ENCODE measurements around the gene ADAM12. TPM values are rescaled to one million over a fixed set of nuclear protein-coding genes. Genes with fewer than 3 reads are reported as not detected.

The ADAM12 gene
- total RNA-seq, 1 donor from 2014 or later = 8.0 TPM

- H3K27ac Mint-ChIP-seq = no peak overlapping the region
- H3K27me3 ChIP-seq = no peaks in the 10 kb centered on the region
- H3K4me3 ChIP-seq = no peak overlapping the region
- peaks cover 3% of the 10 kb centered on the region for H3K27me3 Mint-ChIP-seq (ENCODE audit: insufficient read depth, low read depth)
- no peak overlapping the region for H3K4me2 ChIP-seq
- no peak overlapping the region for H3K4me3 Mint-ChIP-seq
- H3K4me1 ChIP-seq = peaks cover 25% of the 10 kb centered on the region
- H2AFZ ChIP-seq (replicated peaks) = no peak overlapping the region
- H3K4me1 Mint-ChIP-seq = peaks cover 15% of the 10 kb centered on the region
- H3K9me3 ChIP-seq (ENCODE audit: low read depth) = no peaks in the 10 kb centered on the region
- no peak for TF ChIP-seq EZH2 (IDR thresholded peaks at IDR 0.05)
- TF ChIP-seq EZH2phosphoT487 (IDR thresholded peaks at IDR 0.05) = no peak
- TF ChIP-seq CTCF (IDR thresholded peaks at IDR 0.05) = no peak
- DNase-seq (ENCODE audit: low spot score) = no peak
- H3K9ac ChIP-seq = no peak overlapping the region
- H4K20me1 ChIP-seq (ENCODE audit: low read depth) = no peaks in the 10 kb centered on the region
- no peaks in the 10 kb centered on the region for H3K9me3 Mint-ChIP-seq
- H3K36me3 ChIP-seq = no peaks in the 10 kb centered on the region
- no peaks in the 10 kb centered on the region for H3K79me2 ChIP-seq (ENCODE audit: low read depth)
- H3F3A ChIP-seq (ENCODE audit: low read depth) = peaks cover 2% of the 10 kb centered on the region
- no peaks in the 10 kb centered on the region for H3K36me3 Mint-ChIP-seq
- no peak overlapping the region for H3K27ac ChIP-seq
Observed at GRCh38 chr10:126230587-126230986, 157.7 kb downstream of the ADAM12 start.

DNA sequence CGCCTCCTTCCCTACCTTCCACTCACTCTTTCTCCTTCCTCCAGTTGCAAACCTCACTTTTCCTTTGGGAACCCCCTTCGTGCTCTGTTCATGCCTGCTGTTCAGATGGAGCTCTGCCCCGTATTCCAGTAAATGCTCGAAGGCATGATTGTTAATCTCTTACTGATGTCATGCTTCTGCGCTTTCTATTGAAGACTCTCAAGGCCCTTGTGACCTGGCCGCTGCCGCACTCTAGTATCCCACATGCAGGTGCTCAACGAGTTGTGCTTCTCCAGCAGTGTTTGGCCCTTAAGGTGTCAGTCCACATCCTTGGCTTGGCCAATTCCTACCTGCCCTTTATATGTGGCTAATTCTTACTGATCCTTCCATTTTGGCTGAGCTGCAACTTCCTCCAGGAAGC, 158.6 kb downstream of the ADAM12 start:
- peaks cover 3% of the 10 kb centered on the region for H3K27me3 Mint-ChIP-seq (ENCODE audit: insufficient read depth, low read depth)
- peaks cover 10% of the 10 kb centered on the region for H3F3A ChIP-seq (ENCODE audit: low read depth)
- H3K27ac ChIP-seq = no peak overlapping the region
- H4K20me1 ChIP-seq (ENCODE audit: low read depth) = no peaks in the 10 kb centered on the region
- DNase-seq (ENCODE audit: low spot score) = no peak
- H3K36me3 Mint-ChIP-seq = no peaks in the 10 kb centered on the region
- H3K9me3 ChIP-seq (ENCODE audit: low read depth) = no peaks in the 10 kb centered on the region
- H3K4me1 ChIP-seq = peaks cover 29% of the 10 kb centered on the region
- no peak overlapping the region for H2AFZ ChIP-seq (replicated peaks)
- H3K4me3 Mint-ChIP-seq = no peak overlapping the region
- no peaks in the 10 kb centered on the region for H3K27me3 ChIP-seq
- H3K27ac Mint-ChIP-seq = no peak overlapping the region
- no peak overlapping the region for H3K4me2 ChIP-seq
- no peak overlapping the region for H3K4me3 ChIP-seq
- no peaks in the 10 kb centered on the region for H3K36me3 ChIP-seq
- no peaks in the 10 kb centered on the region for H3K9me3 Mint-ChIP-seq
- no peaks in the 10 kb centered on the region for H3K79me2 ChIP-seq (ENCODE audit: low read depth)
- peaks cover 22% of the 10 kb centered on the region for H3K4me1 Mint-ChIP-seq
- TF ChIP-seq EZH2phosphoT487 (IDR thresholded peaks at IDR 0.05) (no peak), CTCF (IDR thresholded peaks at IDR 0.05) (no peak), EZH2 (IDR thresholded peaks at IDR 0.05) (no peak)
- no peak overlapping the region for H3K9ac ChIP-seq

DNA sequence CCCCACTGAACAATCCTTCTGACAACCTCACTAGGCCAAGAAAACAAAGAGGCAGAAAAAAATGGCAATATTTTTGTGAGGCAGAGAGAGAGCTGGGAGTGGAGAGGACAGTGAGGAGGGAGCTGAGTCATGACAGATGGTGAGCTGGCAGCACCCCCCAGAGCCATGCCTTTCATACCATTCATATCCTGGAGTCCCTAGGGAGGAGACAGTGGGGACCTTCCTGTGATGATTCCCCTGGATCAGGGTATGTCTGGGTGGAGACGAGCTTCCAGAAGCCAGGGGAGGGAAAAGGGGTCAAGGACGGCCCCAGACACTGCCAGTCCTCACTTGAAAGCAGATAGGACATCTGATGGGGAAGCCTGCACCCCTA, 160.5 kb downstream of the ADAM12 start:
- H3K9me3 ChIP-seq (ENCODE audit: low read depth) = no peaks in the 10 kb centered on the region
- H3K27ac ChIP-seq = no peak overlapping the region
- H3K27me3 Mint-ChIP-seq (ENCODE audit: insufficient read depth, low read depth) = peaks cover 3% of the 10 kb centered on the region
- no peaks in the 10 kb centered on the region for H3K79me2 ChIP-seq (ENCODE audit: low read depth)
- no peaks in the 10 kb centered on the region for H3K36me3 ChIP-seq
- H3K4me1 Mint-ChIP-seq = peaks cover 20% of the 10 kb centered on the region
- H3K4me1 ChIP-seq = peaks cover 31% of the 10 kb centered on the region
- no peaks in the 10 kb centered on the region for H4K20me1 ChIP-seq (ENCODE audit: low read depth)
- H3F3A ChIP-seq (ENCODE audit: low read depth) = peaks cover 10% of the 10 kb centered on the region
- TF ChIP-seq EZH2 (IDR thresholded peaks at IDR 0.05) (no peak), EZH2phosphoT487 (IDR thresholded peaks at IDR 0.05) (no peak), CTCF (IDR thresholded peaks at IDR 0.05) (no peak)
- H3K4me3 Mint-ChIP-seq = no peak overlapping the region
- DNase-seq (ENCODE audit: low spot score) = no peak
- no peak overlapping the region for H3K27ac Mint-ChIP-seq
- H3K4me2 ChIP-seq = no peak overlapping the region
- H2AFZ ChIP-seq (replicated peaks) = no peak overlapping the region
- no peak overlapping the region for H3K9ac ChIP-seq
- H3K4me3 ChIP-seq = no peak overlapping the region
- H3K27me3 ChIP-seq = no peaks in the 10 kb centered on the region
- no peaks in the 10 kb centered on the region for H3K36me3 Mint-ChIP-seq
- no peaks in the 10 kb centered on the region for H3K9me3 Mint-ChIP-seq
